NCI-H748 (cell line): Measurements from ENCODE around the gene ARRDC3.
A peak's percentile ranks its signal among the peaks of the same experiment; 100 is the strongest.
"Not testable (repeated sequence)": the region's sequence is repeated elsewhere in the genome, so short reads cannot be mapped to it uniquely, and the experiment has no call there.

Experiments
- DNase-seq: peaks from one replicate; lab custom pipeline; 2025; ENCODE audit not compliant: unreplicated experiment; lab: John Stamatoyannopoulos, UW

Gene ARRDC3

DNA sequence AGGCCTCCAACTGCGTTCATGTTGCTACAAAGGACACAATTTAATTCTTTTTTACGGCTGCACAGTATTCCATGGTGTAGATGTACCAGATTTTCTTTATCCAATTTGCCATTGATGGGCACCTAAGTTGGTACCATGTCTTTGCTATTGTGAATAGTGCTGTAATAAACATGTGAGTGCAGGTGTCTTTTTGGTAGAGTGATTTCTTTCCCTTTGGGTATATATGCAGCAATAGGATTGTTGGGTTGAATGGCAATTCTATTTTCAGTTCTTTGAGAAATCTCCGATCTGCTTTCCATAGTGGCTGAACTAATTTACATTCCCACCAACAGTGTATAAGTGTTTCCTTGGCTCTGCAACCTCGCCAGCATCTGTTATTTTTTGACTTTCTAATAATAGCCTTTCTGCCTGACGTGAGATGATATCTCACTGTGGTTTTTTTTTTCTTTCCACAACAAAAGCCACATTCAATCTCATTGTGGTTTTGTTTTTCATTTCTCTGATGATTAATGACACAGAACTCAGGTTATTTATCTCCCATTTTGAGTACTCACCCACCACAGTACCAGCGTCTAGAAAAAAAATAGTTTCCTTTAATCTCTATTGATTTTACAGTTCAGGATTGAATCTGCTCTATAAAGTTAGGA, 21.9 kb downstream of the ARRDC3 start:
- no peak for DNase-seq

DNA sequence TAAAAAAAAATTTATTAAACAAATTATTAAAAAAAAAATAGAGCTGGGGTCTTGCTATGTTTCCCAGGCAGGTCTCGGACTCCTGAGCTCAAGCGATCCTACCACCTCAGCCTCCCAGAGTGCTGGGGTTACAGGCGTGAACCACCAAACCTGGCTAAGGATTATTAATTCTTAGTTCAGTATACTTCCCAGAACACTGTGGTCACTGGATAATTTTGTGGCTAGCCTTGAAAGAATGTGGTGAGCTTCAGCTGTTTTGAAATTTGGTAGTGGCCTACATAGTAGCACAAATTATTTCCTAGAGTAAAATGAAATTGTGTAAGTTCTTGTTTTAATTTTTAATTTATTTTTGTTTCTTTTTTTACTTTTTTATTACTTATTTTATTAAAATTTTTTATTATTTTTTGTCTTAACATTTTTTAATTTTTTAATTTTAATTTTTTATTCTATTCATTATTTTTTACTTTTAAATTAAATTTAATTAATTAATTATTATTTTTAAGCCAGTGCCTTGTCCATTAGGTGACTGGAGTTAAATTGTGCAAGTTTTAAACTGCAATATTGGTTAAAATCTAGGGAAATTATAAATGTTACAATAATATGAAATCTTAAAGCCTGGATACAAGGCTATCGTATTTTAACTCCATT, 23.0 kb downstream of the ARRDC3 start:
- DNase-seq = no peak

DNA sequence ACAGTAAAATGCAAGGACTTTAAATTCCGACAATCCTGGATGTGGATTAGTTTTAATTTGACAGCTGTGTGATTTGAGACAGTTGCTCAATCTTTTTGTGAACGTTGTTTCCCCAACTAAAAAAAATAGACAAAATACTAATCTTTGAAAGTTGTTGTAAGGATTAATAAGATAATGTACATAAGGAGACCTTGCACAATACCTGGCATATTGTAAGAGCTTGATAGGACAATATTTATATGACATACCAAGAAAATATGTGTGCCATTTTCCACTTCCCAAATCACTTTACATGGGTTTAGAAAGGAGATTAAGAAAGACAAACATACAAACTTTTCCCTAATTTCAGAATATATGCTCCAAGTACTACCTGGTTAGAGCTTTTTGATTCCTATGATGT, 25.3 kb downstream of the ARRDC3 start:
- DNase-seq = no peak

DNA sequence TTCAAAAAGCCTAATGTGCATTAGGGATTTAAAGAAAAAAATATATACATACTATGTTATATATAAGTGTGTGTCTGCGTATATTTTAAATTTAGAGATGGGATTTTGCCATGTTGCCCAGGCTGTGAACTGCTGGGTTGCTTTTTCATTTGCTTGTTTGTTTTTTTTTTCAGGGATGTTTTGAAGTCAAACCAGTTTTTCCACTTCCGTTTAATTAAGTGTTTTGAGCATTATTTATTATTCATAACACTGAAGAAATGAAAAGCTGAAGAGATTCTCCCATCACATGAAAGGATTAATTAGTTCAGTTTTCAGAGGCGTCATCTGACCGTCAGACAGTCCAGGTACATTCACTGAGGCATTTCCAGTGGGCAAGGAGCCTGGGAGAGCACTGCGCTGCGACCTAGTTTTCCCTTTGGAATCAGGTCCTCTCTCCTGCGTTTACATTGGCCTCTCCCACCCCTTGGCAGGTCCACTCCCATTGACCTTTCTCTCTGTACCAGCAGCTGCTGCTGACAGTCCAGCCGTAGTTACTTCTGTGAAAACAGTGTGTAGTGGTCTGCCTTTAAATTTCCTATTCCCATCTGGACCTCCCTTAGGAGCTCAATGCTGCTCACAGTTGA, 26.0 kb downstream of the ARRDC3 start:
- peak; percentile 75 for DNase-seq

DNA sequence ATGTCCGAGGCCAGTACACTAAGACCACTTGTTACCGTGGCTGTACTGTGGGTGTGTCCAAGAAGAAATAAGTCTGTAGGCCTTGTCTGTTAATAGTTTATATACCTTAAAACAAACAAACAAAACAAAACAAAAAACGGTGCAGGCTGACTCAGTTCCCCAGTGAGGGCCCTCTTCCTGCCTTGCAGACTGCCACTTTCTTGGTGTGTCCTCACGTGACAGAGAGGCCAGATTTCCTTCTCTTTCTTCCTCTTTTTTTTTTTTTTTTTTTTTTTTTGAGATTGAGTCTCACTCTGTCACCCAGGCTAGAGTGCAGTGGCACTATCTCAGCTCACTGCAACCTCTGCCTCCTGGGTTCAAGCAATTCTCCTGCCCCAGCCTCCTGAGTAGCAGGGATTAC, 28.2 kb downstream of the ARRDC3 start:
- not testable (repeated sequence) for DNase-seq

DNA sequence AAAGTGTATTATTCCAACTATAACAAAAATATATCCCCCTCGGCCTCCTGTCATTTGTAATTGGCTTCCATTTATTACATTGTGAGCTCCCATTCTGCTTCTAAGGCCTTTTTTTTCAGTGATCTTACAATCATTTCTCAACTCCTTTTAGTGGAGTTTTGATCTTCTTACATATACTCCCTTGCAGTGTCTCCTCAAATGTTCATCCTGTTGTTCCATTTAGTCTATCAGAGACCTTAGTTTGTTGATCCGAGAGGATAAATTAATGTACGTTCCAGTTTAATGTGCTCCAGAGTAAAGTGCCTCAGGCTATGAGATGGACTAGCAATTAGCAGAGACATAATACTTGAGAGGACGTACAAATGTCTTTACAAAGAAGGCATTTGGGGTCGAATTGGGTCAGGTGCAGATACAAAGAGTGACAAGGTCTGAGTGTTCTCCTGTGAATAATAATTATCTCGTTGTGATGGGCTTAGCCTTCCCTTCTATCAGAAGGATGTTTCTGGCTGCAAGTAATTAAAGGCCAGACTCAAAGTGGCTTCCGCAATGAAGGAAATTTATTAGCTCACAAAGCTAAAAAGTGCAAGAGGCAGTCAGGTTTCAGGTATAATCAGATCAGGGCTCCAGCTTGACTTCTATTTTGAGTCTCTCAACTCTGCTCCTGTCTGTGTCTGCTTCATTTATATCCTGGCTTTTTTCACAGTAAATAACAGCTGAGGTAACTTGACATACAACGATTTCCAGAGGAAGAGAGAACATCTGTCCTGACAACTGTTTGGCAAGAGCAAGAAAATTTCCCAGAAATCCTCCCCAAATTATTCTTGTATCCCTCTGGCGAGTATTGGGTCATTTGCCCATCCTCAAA, 30.1 kb downstream of the ARRDC3 start:
- DNase-seq = peak; percentile 82

DNA sequence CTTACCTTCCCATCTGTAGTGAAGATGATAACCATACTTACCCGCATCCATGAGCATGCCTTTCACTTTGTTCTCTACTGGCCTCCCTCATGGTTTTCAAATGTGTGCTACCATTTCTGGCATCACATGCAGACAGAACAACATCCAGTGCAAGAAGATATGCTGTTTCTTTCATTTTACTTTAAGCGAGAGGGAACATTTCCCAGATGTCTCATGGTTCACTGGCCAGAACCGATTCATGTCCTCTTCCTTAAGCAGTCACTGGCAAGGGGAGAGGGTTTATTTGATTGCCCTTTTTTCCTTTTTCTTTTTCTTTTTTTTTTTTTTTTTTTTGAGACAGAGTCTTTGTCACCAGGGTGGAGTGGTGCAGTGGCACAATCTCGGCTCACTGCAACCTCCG, 37.7 kb downstream of the ARRDC3 start:
- DNase-seq = no peak

DNA sequence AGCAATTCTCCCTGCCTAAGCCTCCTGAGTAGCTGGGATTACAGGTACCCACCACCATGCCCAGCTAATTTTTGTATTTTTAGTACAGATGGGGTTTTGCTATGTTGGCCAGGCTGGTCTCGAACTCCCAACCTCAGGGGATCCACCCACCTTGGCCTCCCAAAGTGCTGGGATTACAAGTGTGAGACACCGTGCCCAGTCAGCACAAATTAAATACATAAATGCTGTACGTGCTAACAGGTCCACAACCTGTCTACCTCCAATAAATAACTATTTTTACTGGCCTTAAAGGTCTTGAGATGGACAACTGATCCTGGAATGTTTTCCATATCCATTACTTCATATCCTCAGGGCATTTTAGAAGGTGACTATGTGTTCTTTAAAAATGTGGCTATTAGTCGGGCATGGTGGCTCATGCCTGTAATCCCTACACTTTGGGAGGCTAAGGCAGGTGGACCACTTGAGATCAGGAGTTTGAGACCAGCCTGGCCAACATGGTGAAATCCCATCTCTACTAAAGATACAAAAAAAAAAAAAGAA, 38.4 kb downstream of the ARRDC3 start:
- DNase-seq = not testable (repeated sequence)

DNA sequence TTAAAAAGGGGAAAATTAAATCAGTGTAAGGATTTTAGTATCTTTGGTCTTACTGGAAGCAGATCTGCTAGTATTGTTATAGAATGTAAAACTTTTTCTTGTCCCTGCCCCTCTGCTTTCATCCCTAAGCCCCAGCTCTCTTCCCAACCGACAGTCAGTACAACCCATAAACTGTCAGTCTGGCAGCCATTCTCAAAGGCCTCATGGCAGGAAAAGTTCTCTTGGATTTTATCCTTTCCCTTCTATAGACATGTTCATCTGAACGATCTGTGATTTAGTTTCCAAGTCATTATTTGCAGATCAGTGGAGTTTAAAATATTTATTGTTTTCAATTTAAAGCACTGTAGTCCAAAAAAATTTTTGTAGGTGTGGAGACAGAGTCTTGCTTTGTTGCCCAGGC, 39.2 kb downstream of the ARRDC3 start:
- no peak for DNase-seq

DNA sequence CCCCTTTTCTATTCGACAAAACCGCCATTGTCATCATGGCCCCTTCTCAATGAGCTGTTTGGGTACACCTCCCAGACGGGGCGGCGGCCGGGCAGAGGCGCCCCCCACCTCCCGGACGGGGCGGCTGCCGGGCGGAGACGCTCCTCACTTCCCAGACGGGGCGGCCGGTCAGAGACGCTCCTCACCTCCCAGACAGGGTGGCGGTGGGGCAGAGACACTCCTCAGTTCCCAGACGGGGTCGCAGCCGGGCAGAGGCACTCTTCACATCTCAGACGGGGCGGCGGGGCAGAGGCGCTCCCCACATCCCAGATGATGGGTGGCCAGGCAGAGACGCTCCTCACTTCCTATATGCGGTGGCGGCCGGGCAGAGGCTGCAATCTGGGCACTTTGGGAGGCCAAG, 40.2 kb downstream of the ARRDC3 start:
- DNase-seq = not testable (repeated sequence)

DNA sequence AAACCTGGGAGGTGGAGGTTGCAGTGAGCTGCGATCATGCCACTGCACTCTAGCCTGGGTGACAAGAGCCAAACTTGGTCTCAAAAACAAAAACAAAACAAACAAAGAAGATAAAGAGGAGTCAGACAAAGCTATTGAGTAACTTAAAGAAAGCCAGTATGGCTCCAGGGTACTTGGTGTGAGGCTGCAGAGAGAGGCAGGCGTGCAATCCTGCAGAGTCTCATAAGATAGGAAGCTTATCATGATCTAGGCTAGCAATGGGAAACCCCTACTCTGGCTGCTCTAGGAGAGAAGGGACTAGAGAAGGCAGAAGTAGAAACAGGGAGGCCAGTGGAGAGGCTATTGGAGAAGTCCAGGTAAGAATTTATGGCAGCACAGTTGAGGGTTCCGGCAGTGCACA, 42.0 kb downstream of the ARRDC3 start:
- DNase-seq = no peak

DNA sequence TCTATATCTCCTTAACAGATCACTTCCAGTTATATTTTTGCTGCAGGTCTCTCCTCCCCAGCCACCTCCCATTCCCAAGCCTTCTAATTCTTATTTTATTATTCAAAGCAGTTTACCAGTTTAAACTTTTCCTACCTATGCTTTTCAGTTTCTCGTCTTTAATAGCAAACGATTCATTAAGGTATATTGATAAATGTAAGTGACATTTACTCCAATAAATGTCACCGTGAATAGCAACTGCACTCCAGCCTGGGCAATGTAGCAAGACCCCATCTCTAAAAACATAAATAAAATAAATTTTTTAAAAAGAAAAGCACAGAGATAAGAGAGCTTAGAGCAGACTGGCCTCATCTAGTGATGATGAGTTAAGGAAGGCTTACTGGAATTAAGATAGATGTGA, 42.6 kb downstream of the ARRDC3 start:
- DNase-seq = no peak

DNA sequence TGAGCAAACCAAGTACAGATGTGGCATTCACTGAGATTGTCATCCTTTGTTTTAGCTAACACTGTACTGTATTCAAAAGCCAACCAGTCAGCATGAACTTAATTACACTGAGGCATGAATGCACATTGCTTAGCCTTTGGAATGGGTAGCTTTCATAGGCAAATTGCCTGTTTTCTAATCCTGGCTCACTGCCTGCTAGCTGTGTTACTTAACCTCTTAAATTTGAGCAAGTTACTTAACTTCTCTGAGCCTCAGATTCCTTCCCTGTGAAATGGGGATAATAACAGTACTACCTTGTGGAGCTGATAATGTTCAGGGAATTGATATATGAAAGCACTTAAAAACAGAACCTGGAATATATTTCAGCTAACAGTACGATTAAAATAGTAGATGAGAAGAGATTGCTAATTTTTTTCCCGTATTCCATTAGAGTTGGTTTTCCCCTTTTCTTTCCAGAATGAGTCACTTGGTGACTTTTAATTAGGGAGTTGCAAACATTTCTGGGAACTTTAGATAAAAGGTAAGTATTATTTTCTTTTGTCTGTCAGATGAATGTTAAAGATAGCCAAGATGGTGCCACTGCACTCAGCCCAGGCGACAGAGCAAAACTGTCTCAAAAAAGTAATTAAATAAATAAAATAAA, 43.9 kb downstream of the ARRDC3 start:
- DNase-seq = no peak

DNA sequence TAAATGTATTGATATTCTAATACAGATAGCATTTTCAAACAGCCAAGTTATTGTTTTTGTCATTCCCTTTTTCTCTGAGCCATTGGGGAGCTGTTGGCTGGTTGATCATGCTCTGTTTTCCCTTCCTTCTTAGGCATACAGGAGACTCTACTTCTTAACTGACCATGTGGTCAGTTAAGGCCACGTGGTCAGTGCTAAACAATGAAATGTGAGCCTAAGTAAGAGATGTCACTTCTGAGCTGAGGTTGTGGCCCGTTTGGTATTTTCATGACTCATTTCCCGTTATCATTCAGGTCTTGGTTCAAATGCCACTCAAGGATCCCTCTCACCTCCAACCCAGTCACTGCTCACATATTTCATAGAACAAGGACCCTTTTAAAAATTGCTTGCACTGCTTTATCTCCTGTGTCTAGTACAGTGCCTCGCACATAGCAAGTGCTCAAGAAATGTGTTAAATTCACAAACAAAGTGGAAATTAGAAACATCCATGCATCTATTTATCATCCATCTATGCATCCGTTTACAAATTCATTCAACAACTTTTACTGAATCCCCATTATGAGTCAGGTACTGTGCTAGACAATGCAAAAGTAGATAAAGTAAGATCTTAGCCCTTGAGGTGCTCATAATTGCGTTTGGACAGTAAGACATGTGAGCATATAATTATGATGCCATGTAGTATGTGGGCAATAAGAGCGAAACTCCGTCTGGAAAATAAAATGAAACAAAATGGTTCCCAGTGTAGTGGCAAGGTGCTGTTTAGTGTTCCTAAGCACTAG, 50.7 kb downstream of the ARRDC3 start:
- no peak for DNase-seq

DNA sequence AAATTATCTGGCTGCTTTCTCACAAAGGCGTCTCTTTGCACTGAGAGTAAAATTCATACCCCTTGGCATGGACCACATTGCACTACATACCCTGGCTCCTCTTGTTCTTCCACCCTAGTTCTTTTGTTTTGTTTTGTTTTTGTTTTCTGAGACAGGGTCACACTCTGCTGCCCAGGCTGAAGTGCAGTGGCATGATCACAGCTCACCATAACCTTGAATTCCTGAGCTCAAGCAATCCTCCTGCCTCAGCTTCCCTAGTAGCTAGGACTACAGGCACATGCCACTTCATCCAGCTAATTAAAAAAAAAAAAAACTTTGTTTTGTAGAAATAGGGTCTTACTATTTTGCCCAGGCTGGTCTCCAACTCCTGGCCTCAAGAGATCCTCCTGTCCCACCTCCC, 51.4 kb downstream of the ARRDC3 start:
- no peak for DNase-seq

DNA sequence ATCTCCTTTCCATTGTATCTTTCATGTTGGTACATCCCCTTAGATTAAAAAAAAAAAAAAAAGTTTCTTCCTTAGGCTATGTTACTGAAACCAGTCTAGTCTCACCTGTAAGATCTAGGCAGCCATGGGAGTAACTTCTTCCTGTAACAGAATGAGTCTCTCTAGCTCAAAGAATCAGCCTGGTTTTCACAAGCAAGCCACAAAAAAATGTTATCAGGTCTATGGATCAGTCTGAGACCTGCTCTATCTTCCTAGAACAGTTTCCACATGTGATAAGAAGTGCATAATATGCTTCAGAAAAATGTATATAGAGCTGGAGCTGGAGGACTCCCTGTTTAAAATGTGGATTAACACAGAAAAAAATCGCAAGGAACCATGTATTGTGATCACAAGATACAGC, 53.8 kb downstream of the ARRDC3 start:
- DNase-seq = no peak

DNA sequence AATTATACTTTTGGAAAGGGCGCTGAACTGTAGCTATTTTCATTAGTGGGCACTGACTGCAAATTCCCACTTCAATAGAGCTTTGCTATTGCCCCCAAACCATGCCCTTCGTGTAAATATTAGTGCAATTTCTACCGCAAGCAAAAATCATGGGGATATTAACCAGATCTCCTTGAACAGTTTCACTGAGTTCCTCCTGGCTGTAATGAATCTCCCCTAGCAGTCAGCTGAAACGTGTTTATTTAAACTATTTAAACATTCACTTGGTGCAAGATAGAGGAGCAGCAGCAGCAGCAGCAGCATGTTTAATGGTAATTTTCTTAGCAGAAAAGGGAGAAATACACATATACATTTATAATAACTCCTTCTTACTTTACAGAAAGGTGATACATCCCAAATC, 54.4 kb downstream of the ARRDC3 start:
- DNase-seq = no peak

DNA sequence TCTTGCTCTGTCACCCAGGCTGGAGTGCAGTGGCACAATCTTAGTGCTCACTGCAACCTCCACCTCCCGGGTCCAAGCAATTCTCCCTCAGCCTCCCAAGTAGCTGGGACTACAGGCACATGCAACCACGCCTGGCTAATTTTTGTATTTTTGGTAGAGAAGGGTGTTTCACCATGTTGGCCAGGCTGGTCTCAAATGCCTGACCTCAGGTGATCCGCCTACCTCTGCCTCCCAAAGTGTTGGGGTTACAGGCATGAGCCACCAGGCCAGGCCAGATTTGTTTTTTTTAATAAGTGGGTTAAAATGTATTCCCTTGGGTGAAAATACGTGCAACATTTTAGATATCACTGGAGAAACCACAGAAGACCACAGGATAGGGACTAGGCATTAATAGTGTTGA, 60.1 kb downstream of the ARRDC3 start:
- not testable (repeated sequence) for DNase-seq

DNA sequence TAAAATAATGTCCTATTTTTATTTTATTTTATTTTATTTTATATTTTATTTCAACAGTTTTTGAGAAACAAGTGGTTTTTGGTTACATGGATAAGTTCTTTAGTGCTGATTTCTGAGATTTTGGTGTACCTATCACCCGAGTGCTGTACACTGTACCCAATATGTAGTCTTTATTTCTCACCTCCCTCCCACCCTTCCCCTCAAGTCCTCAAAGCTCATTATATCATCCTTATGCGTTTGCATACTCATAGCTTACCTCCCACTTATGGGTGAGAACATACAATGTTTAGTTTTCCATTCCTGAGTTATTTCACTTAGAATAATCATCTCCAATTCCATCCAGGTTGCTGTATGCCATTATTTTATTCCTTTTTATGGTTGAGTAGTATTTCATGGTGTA, 63.5 kb downstream of the ARRDC3 start:
- DNase-seq = no peak

DNA sequence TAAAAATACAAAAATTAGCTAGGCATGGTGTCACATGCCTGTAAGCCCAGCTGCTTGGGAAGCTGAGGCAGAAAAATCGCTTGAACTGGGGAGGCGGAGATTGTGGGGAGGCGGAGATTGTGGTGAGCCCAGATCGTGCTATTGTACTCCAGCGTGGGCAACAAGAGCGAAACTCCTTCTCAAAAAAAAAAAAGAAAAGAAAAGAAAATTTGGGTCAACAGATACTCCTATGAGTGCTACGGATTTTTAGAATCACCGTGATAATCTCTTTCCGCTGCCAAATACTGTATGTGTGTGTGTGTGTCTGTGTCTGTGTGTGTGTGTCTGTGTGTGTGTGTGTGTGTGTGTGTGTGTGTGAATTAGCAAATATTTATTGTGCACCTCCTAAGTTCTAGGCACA, 64.4 kb downstream of the ARRDC3 start:
- no peak for DNase-seq
